Ishikawa (cell line): ENCODE results near the gene EPB41L2.

Experiments
- CEBPB ChIP-seq: IDR thresholded peaks from 2 replicates; pipeline ENCODE4 v1.6.1; 2012
- CREB1 ChIP-seq: IDR thresholded peaks from 2 replicates; pipeline ENCODE4 v1.6.1; 2012; ENCODE audit warnings: low read depth
- EGR1 ChIP-seq: IDR thresholded peaks from 2 replicates; pipeline ENCODE4 v1.6.1; 2012
- EP300 ChIP-seq: IDR thresholded peaks from 2 replicates; pipeline ENCODE4 v1.6.1; 2012; ENCODE audit warnings: borderline replicate concordance
- FOXM1 ChIP-seq: IDR thresholded peaks from 2 replicates; pipeline ENCODE4 v1.6.1; 2012; ENCODE audit warnings: low read depth, borderline replicate concordance
- NFIC ChIP-seq: IDR thresholded peaks from 2 replicates; pipeline ENCODE4 v1.6.1; 2012
- RAD21 ChIP-seq: IDR thresholded peaks from 2 replicates; pipeline ENCODE4 v1.6.1; 2012; ENCODE audit warnings: low read depth
- TAF1 ChIP-seq: IDR thresholded peaks from 2 replicates; pipeline ENCODE4 v1.6.1; 2012; ENCODE audit warnings: low read depth, mild to moderate bottlenecking
- TCF12 ChIP-seq: IDR thresholded peaks from 2 replicates; pipeline ENCODE4 v1.6.1; 2012; ENCODE audit warnings: low read depth
- TEAD4 ChIP-seq: IDR thresholded peaks from 2 replicates; pipeline ENCODE4 v1.6.1; 2012
- YY1 ChIP-seq: IDR thresholded peaks from 2 replicates; pipeline ENCODE4 v1.6.1; 2012; ENCODE audit warnings: low read depth
- ZBTB7A ChIP-seq: IDR thresholded peaks from 2 replicates; pipeline ENCODE4 v1.6.1; 2012; ENCODE audit warnings: low read depth
- TF ChIP-seq, protein P1 (sequence below): IDR thresholded peaks from 2 replicates; pipeline ENCODE4 v1.6.1; 2012; ENCODE audit warnings: low read depth, mild to moderate bottlenecking
- TF ChIP-seq, protein P2 (sequence below): IDR thresholded peaks from 2 replicates; pipeline ENCODE4 v1.6.1; 2012
- TF ChIP-seq, protein P3 (sequence below): IDR thresholded peaks from 2 replicates; pipeline ENCODE4 v1.6.1; 2012

The EPB41L2 gene

DNA sequence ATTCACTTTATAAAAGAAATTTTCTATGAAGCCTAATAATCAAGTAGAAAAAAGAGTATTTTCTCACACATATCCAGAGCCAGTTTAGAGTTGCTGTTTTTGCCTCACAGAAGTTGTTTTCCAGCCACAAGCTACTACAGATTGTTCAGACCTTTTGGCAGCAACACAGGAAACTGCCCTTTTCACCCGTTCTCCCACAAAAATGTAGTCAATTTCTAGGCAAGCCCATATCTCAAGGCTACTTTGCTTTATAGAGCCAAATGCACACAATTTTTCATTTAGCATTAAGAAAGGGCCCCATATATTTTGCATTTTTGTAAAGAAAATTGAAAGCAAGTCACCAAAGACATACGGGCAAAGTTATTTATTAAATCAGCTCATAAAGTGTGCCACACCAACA is 49.5 kb downstream of the EPB41L2 start:
- TF ChIP-seq FOXM1 (no peak), EGR1 (no peak), ZBTB7A (no peak), RAD21 (no peak), TEAD4 (no peak), TCF12 (no peak), YY1 (no peak), EP300 (no peak), CEBPB (no peak), TAF1 (no peak), NFIC (no peak), CREB1 (no peak)
- TF ChIP-seq, protein P1, sequence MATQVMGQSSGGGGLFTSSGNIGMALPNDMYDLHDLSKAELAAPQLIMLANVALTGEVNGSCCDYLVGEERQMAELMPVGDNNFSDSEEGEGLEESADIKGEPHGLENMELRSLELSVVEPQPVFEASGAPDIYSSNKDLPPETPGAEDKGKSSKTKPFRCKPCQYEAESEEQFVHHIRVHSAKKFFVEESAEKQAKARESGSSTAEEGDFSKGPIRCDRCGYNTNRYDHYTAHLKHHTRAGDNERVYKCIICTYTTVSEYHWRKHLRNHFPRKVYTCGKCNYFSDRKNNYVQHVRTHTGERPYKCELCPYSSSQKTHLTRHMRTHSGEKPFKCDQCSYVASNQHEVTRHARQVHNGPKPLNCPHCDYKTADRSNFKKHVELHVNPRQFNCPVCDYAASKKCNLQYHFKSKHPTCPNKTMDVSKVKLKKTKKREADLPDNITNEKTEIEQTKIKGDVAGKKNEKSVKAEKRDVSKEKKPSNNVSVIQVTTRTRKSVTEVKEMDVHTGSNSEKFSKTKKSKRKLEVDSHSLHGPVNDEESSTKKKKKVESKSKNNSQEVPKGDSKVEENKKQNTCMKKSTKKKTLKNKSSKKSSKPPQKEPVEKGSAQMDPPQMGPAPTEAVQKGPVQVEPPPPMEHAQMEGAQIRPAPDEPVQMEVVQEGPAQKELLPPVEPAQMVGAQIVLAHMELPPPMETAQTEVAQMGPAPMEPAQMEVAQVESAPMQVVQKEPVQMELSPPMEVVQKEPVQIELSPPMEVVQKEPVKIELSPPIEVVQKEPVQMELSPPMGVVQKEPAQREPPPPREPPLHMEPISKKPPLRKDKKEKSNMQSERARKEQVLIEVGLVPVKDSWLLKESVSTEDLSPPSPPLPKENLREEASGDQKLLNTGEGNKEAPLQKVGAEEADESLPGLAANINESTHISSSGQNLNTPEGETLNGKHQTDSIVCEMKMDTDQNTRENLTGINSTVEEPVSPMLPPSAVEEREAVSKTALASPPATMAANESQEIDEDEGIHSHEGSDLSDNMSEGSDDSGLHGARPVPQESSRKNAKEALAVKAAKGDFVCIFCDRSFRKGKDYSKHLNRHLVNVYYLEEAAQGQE: no peak
- TF ChIP-seq, protein P2, sequence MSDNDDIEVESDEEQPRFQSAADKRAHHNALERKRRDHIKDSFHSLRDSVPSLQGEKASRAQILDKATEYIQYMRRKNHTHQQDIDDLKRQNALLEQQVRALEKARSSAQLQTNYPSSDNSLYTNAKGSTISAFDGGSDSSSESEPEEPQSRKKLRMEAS: no peak
- TF ChIP-seq, protein P3, sequence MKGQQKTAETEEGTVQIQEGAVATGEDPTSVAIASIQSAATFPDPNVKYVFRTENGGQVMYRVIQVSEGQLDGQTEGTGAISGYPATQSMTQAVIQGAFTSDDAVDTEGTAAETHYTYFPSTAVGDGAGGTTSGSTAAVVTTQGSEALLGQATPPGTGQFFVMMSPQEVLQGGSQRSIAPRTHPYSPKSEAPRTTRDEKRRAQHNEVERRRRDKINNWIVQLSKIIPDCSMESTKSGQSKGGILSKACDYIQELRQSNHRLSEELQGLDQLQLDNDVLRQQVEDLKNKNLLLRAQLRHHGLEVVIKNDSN: no peak

DNA sequence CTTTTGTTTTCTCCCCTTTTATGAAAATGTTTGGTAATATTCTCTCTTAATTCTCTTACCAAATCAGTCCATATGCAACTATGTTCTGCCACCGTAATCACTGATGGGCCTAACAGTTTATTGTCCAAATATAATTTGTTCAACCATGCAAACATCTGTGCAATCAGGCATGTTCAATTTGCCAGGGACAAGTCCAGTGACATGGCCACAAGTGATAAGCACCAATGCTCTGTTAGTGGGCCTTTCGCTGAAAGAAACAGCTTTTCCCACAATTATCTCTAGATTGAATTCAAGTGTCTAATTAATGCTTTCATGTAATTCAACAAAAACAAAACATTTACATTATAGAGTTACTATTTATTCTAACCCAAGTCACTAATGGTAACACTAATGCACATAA is 53.3 kb downstream of the EPB41L2 start:
- TF ChIP-seq CREB1 (no peak), EP300 (no peak), EGR1 (no peak), YY1 (no peak)
- TF ChIP-seq, protein P1: no peak

DNA sequence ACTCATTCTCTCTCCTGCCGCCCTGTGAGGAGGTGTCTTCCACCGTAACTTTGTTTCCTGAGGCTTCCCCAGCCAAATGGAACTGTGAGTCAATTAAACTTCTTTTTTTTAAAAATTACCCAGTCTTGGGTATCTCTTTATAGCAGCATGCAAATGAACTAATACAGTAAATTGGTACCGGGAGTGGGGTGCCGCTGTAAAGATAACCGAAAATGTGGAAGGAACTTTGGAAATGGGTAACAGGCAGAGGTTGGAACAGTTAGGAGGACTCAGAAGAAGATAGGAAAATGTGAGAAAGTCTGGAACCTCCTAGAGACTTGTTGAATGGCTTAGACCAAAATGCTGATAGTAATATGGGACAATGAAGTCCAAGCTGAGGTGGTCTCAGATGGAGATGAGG is 55.8 kb downstream of the EPB41L2 start:
- TF ChIP-seq ZBTB7A: no peak
- no peak for TF ChIP-seq NFIC

DNA sequence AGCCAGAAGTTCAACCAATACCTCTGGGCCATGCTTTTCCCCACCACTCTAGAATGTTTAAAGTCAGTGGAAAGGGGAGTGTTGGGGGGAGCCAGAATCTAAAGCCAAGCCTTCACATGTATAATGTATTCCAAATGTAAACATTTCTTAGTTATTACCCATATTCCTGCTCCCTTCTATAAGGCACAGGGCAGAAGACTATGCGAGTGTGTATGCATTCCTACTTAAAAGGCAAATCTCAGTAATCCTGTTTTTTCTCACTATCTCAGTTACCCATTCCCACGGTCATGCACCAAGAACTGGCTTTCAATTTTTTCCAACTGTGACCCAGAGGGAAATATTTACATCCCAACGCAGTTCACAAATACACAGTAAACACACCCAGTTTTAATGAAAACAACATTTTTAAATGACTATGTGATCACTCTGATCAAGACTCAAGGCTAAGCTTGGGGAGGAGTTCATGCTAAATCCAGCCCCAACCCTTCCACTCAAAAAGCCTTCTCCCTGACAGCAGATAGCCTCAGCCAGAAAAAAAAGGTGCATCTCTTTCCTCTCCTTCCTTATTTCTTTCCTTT is 57.5 kb downstream of the EPB41L2 start:
- TF ChIP-seq, protein P2: no peak
- no peak for TF ChIP-seq RAD21
- no peak for TF ChIP-seq TCF12
- TF ChIP-seq EGR1: no peak
- TF ChIP-seq FOXM1: no peak
- no peak for TF ChIP-seq ZBTB7A
- no peak for TF ChIP-seq NFIC
- TF ChIP-seq, protein P1: no peak

DNA sequence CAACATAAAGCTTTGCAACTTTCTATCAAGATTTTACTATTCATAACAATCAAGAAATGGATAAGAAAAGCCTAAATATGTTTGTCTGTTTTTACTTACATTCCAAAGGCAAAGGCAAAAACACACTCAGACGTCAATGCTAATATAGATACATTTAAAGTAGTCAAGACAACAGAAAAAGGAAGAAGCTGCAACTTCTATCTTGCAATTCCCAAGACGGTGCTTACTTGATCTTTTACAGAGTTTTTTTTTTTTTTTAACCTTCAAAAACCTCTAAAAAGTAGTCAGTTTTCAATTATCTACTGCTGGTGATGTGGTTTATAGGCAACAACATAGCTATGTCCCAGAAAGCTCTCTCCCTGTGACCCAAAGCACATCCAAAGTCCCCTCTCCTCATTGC is 58.1 kb downstream of the EPB41L2 start:
- TF ChIP-seq ZBTB7A: no peak
- TF ChIP-seq EGR1: no peak
- TF ChIP-seq RAD21: no peak
- TF ChIP-seq TEAD4: no peak
- no peak for TF ChIP-seq CREB1
- TF ChIP-seq NFIC: no peak
- no peak for TF ChIP-seq TAF1
- TF ChIP-seq CEBPB: no peak
- TF ChIP-seq TCF12: no peak
- TF ChIP-seq, protein P3: no peak
- TF ChIP-seq FOXM1: no peak
- TF ChIP-seq, protein P1: no peak
- TF ChIP-seq, protein P2: no peak
- TF ChIP-seq EP300: no peak
- no peak for TF ChIP-seq YY1
